Neural cell (in vitro differentiated cells): ENCODE data around the gene CLEC18B.
"Not testable (repeated sequence)": the region's sequence is repeated elsewhere in the genome, so short reads cannot be mapped to it uniquely, and the experiment has no call there.

Experiments used
- EP300 ChIP-seq: fragments of 450-650 bp; conservative IDR thresholded peaks from 2 replicates; pipeline ENCODE4 v1.6.1; 2014; ENCODE audit warnings: antibody characterized with exemption, mild to moderate bottlenecking, moderate library complexity; ENCODE audit not compliant: poor library complexity, severe bottlenecking
- EZH2 ChIP-seq: fragments of 200-600, 300-800 bp; shearing (Covaris generic), sonication (generic); IDR thresholded peaks from 2 replicates; pipeline ENCODE4 v1.6.1; 2014; ENCODE audit warnings: antibody characterized with exemption, low read length, borderline replicate concordance, mild to moderate bottlenecking; ENCODE audit not compliant: insufficient read depth, poor library complexity, severe bottlenecking
- POLR2AphosphoS5 ChIP-seq: IDR thresholded peaks from 2 replicates; pipeline ENCODE4 v1.6.1; 2012
- RAD21 ChIP-seq: fragments of 450-650 bp; conservative IDR thresholded peaks from 2 replicates; pipeline ENCODE4 v1.6.1; 2014; ENCODE audit warnings: antibody characterized with exemption, mild to moderate bottlenecking, moderate library complexity
- REST ChIP-seq: IDR thresholded peaks from 2 replicates; pipeline ENCODE4 v1.6.1; 2012; ENCODE audit warnings: borderline replicate concordance
- TAF1 ChIP-seq: IDR thresholded peaks from 2 replicates; pipeline ENCODE4 v1.6.1; 2012; ENCODE audit warnings: low read depth
- TF ChIP-seq, protein P1 (sequence below): fragments of 450-650 bp; IDR thresholded peaks from 2 replicates; pipeline ENCODE4 v1.5.1; 2014; ENCODE audit warnings: antibody characterized with exemption, mild to moderate bottlenecking, moderate library complexity; ENCODE audit not compliant: poor library complexity, severe bottlenecking

DNA sequence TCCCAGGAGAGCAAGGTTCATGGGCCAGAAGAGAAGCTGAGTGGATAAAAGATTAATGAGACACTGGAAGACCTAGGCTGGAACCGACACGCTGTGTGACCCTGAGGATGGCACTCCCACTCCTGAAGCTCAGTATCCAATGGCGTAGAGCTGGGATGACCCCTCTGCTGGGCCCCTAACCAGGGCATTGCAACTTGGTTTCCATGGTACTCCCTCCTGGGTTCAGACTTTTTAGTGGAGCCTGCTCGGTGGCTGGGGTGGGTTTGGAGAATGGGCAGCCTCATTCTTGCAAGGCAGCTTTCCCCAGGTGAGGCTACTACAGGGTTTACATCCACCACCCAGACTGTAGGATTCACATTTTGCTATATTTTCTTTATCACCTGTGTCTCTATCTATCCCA is 2.4 kb upstream of the CLEC18B start:
- not testable (repeated sequence) for TF ChIP-seq EP300, TAF1, EZH2, RAD21, REST, POLR2AphosphoS5
- TF ChIP-seq, protein P1, sequence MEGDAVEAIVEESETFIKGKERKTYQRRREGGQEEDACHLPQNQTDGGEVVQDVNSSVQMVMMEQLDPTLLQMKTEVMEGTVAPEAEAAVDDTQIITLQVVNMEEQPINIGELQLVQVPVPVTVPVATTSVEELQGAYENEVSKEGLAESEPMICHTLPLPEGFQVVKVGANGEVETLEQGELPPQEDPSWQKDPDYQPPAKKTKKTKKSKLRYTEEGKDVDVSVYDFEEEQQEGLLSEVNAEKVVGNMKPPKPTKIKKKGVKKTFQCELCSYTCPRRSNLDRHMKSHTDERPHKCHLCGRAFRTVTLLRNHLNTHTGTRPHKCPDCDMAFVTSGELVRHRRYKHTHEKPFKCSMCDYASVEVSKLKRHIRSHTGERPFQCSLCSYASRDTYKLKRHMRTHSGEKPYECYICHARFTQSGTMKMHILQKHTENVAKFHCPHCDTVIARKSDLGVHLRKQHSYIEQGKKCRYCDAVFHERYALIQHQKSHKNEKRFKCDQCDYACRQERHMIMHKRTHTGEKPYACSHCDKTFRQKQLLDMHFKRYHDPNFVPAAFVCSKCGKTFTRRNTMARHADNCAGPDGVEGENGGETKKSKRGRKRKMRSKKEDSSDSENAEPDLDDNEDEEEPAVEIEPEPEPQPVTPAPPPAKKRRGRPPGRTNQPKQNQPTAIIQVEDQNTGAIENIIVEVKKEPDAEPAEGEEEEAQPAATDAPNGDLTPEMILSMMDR, result not testable (repeated sequence)
